HG03196 (cell line): ENCODE results near the gene KIAA1671.
"Not testable (repeated sequence)": the region's sequence is repeated elsewhere in the genome, so short reads cannot be mapped to it uniquely, and the experiment has no call there.

Source experiments
- ATAC-seq: cut with Tn5 transposase; IDR thresholded peaks from one replicate; pipeline ENCODE4 v1.9.1; 2021; ENCODE audit not compliant: unreplicated experiment

Gene KIAA1671

DNA sequence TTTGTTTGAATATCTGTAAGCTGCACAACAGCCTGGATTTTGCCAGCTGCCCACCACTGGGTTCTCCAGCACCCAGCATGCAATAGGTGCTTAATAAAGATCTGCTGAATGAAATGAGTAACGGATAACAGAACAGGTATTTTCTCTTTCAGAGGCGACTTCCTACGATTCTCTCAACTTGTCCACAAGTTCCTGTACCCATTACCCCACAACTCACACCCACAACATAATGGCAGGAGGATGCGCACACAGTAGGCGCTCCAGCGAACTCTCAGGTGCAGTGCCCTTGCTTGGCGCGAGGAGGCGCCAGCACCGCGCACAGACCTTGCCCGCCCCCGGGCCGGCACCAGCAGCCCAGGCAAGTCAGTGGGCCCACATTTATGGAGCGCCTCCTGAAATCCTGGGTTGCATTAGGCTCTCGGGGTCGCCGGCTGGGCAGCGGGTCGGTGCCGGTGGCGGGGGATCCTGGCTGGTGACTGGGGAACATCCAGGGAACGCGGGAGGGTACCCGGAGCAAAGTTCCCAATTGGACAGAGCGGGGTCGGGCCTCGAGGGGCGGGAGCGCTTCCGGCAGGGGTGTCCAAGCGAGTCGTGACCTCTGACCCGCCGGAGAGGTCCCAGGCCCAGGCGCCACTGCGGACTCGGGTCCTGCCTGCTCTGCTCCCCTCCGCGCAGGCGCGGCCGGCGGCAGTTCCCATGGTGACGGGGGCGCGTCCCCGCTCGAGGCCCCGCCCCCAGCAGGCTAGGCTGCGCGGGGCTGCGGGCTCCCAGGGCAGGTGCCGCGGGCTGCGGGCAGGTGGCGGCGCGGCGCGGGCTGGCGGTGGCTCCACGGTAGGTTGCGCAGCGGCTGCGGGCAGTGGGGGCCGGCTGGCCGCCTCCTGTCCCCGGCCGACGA lies at the start of gene KIAA1671:
TSS of gene KIAA1671 (plus strand) at position 775 of the 895 bp plus-strand sequence. CDS start 75,284 bp downstream, outside the sequence.
- no peak for ATAC-seq

DNA sequence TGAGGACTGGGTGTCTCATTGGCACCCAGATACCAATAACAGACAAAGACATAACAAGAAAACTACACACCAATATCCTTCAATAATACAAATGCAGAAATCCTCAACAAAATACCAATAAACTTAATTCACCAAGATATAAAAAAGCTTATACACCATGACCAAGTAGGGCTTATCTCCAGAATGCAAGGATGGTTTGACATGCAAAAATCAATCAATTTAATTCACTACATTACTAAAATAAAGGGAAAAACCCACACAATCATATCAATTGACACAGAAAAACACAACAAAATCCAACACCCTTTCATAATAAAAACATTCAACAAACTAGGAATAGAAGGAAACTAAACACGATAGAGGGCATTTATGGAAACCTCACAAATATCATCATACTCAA lies 46.6 kb upstream of the KIAA1671 start:
- no peak for ATAC-seq

DNA sequence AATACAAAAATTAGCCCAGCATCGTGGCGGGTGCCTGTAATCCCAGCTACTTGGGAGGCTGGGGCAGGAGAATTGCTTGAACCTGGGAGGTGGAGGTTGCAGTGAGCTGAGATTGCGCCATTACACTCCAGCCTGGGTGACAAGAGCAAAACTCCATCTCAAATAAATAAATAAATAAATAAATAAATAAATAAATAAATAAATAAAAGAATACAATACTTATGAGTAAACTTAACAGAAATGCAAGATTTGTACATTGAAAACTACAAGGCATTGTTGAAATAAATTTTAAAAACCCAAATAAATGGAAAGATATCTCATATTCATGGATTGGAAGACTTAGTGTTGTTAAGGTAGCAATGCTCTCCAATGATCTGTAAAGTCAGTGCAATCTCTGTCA lies 45.4 kb upstream of the KIAA1671 start:
- not testable (repeated sequence) for ATAC-seq

DNA sequence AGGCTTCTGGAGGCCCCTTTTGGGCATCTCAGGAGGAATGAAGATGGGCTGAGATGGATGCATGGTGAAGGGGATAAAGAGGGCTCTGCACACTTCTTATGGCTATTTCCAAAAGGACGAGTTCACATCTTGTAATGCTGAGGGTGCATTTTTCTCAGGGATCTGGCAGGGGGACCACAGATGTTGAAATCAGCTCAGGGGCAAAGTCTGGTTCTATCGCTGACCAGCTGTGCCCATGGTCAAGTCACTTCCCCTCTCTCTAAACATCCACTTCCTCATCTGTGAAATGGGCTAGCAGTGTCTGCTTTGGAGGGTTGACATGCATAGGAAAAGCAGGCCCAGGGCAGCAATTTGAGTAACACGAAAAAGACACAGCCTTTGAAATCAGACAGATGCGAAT lies 32.5 kb upstream of the KIAA1671 start:
- no peak for ATAC-seq

DNA sequence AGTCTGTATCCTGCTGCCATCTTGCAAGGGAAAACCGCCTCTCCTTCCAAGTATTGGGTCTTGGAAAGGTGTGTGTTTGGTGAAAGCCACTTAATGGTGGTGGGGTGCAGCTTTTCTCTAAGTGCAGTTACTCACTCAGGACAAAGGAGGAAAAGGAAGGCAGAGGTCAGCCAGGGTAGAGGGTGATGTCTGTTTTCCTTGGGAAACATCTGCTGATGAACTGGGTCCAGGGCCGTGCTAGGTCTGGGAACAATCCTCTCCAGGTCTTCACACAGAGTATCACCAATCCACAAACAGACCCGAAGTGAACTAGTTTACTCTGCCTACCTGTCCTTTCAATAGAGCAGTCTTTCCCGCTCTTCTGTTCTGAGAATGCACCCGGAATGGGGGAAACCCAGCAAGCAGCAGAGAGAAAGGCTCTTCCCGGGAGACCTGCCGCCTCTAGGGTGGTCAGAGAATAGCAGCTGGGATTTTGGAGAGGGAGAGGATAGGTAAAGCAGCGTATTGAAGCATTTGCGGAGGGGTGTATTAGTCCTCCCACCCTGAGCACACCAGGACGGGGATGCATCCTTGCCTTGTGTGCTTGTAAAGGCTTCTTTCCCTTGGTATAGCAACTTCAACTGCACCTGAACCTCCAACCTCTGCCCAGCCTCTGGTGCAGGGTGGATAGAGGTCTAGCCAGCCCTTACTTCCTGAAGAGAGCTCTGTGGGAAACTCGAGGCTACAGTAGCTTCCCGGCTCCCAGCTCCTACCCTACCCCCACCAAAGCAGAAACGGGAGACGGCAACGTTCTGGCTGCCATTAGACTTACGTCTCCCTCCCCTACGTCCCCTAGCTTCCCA lies 26.7 kb upstream of the KIAA1671 start:
- no peak for ATAC-seq

DNA sequence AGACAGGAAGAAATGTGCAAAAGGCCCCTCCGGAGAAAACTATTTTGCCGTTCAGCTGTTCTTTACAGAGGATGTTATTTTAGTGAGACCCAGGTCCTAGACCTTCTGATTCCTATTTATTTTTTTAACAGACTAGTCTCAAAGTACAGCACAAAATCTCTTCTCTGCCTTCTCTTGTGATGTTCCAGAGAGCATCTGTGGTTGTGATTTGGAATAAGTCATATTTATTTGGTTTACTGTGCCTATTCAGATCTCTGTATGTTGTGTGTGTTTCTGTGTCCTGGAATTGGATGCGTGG lies 26.1 kb upstream of the KIAA1671 start:
- ATAC-seq: no peak

DNA sequence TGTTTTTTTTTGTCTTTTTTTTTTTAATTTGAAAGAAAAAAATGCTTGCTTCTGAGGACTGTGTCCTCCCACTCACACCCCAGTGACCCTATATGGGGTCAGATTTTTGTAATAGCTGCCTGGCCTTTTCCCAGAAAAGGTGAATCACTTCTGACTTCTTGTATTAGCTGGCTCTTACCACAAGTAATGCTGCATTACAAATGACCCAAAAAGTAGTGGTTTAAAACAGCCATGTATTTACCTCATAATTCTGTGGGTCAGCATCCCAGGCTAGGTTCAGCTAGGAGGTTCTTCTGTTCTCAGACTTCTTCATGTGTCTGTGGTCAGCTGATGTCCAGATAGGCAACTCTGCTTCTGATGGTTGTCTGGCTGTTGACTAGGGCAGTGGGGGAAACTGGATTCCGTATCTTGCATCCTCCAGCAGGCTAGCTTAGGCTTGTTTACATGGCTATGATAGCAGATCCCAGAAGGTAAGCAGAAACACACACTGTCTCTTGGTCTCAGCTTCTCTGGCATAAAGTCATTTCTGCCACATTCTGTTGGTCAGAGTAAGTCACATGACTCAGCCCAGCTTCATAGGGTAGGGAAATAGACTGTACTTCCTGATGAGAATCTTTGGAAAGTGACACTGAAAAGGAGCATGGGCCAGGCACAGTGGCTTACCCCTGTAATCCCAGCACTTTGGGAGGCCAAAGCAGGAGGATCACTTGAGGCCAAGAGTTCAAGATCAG lies 25.5 kb upstream of the KIAA1671 start:
- no peak for ATAC-seq

DNA sequence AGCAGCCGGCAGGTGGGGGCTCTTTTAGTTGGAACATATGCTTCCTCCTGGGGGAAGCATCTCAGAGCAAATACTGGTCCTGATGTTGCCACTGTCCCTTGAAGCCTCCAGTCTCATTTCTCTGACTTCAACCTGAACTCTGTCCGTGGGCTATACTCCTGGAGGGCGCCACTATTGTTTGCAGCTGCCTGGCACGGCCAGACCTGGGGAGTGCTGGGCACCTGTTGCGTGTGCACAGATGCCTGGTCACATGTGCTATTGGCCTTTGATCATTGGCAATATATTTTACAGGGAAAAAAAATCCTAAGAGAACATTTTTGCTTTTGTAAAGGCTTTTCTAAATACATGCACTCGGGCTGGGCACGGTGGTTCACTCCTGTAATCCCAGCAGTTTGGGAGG lies 24.2 kb upstream of the KIAA1671 start:
- no peak for ATAC-seq

DNA sequence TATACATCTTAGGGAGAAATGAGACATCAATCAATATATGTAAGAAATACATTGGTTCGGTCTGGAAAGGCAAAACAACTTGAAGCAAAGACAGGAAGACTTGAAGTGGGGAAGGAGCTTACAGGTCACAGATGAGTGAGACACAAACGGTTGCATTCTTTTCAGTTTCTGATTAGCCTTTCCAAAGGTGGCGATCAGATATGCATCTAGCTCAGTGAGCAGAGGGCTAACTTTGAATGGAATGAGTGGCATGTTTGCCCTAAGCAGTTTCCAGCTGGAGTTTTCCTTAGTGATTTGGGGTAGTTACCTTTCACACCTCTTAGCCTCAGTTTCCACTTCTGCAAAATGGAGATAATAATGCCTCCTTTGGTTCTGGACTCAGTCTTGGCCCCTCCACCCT lies 21.8 kb upstream of the KIAA1671 start:
- no peak for ATAC-seq

DNA sequence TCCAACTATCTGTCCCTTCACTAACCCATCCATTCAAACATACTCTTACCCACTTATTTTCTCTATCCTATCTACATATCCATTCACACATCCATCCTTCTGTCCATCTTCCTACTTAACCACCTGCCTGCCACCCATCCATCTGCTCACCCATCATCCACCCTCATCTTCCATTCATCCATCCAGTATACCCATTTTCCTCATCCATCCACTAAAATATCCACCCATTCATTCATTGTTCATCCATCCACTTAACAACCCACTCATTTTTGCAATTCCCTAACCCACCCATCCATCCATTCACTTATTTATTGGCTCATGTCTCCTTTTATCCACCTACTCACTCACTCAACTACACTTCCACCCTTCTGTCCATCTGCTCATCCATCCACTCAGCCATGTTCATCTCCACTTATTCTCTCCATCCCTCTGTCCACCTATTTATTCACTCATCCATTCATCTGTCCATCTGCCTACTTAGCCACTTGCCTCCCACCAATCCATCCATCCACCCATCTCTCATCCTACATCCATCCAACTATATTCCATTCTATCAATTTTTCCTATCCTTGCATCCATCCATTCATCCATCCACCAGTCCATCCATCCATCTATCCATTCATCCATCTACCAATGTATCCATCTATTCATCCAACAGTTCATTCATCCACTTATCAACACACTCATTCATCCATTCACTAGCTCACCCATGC lies 16.6 kb upstream of the KIAA1671 start:
- no peak for ATAC-seq

DNA sequence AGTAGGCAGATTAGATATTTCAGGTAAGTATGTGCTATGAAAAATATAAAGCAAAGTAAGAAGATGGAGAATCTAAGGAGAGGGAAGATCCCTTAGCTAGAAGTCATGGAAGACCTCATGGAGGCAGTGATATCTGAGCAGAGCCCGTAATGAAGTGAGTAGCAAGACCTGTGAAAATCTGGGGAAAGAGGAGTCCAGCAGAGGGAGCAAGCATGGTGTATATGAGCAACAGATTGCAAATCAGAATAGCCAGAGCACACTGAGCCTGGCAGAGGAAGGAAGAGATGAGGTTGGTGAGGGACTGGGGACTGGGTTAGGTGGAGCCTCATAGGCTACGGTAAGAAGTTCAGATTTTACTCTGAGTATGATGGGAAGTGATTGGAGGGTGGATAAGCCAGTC lies 15.4 kb upstream of the KIAA1671 start:
- no peak for ATAC-seq

DNA sequence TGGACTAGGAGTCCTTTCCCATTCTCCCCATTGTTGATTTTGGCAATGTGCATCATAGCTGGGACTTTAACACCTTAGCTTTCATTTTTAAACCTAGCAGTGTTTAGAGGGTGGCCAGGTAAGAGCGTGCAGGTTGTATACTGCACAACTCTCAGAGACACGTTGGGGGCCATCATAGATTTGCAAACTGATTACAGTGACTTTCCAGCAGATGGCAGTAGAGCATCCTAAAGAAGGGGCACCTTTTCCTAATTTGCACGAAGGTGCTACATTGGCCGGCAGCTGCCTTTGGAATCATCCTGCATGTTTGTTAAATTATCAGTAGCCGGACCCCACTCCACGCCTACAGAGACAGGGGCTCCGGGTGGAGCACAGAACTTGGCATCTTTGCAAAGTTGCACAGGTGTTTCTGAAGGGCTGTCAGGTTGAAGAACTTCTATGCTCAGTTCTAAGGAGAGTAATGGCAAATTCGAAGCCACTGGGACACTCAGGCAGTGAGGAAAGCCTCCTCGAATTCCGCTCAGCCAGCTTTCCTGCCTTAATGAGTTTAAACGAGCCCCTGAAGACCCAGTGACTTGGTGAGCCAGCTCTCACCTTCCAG lies 13.7 kb upstream of the KIAA1671 start:
- no peak for ATAC-seq

DNA sequence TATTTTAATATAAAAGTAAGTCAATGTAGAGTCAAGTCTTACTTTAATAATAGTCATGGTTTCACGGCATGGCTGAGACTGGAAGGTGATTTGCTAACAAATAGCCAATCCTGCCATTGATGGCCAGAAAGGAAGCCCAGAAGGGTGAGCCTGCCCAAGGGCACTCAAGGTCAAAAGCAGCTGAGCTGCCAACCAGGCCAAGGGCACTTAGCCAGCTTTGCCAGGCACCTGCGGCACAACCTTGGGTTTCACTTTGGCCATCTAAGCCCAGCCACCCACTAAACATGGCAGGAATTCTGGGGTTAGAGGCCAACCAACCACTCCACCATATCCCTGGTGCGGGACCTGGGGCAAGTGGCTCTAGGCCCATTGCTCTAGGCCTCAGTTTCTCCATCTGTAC lies 10.2 kb upstream of the KIAA1671 start:
- no peak for ATAC-seq

DNA sequence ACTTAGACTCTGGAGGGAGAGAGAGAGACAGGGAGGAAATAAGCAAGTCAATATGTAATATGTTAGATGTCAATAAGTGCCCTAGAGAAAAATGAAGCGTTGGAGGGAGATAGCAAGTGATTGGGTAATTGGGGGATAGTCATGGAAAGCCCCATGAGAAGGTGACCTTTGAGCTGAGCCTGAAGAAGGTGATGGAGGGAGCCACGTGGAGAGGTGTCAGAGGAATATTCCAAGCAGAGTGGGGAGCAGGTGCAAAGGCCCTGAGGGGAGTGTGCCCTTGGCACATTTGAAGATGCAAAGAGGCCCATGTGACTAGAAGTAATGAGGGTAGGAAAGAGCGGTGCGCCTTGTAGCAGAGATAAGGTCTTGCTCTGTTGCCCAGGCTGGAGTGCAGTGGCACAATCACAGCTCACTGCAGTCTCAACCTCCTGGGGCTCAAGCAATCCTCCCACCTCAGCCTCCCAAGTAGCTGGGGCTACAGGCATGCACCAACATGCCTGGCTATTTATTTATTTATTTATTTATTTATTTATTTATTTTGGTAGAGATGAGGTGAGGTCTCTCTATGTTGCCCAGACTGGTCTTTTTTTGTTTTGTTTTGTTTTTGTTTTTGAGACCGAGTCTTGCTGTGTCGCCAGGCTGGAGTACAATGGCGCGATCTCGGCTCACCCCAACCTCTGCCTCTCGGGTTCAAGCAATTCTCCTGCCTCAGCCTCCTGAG lies 8.1 kb upstream of the KIAA1671 start:
- ATAC-seq: no peak

DNA sequence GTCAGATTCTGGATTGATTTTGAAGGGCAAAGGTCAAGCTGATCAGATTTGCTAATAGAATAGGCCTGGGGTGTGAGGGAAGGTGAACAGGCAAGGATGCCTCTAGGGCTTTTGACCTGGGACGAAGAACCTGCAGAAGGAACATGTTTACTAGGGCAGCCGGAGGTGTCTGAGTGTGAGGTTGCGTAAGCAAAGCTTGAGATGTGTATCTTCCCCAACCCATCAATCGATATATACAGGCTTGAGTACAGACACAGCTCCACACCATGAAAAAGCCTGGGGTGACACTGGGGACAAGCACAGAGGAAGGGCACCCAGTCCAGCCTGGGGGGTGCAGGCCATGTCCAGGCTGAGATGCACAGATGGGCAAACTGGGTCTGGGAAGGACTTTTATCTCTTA lies 7.1 kb upstream of the KIAA1671 start:
- no peak for ATAC-seq

DNA sequence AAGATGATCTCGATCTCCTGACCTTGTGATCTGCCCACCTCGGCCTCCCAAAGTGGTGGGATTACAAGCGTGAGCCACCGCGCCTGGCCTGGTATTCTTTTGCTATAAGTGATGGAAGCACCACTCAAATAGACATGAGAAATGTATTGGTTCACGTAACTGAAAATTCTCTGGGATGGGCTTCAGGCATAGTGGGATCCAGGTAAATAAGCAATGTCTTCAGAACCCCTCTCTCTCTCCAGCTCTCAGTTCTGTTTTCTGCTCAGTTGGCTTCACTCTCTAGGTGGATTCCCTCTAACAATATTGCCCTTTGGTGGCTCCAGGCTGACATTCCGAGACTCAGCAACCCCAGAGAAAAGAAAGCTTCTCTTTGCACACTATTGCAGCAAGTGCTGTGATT lies 5.1 kb upstream of the KIAA1671 start:
- ATAC-seq: no peak

DNA sequence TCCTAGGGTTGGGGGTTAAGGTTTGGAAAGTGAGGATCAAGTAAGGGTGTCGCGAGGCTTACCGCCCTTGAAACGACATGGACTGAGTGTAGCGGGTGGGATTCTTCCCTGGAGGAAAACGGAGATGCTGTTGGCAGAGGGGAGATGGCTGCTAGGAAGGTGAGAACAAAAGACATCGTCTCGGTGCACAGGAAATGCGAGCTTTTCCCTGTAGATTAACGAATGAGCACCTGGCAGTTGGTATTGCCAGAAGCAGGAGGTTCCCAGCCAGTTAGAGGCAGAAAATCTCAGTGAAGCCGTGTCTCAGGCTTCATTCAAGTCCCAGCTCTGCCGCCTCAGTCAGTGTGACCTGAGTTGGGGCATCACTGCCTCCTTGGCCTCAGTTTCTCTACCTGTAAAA lies 4.6 kb upstream of the KIAA1671 start:
- ATAC-seq: no peak

DNA sequence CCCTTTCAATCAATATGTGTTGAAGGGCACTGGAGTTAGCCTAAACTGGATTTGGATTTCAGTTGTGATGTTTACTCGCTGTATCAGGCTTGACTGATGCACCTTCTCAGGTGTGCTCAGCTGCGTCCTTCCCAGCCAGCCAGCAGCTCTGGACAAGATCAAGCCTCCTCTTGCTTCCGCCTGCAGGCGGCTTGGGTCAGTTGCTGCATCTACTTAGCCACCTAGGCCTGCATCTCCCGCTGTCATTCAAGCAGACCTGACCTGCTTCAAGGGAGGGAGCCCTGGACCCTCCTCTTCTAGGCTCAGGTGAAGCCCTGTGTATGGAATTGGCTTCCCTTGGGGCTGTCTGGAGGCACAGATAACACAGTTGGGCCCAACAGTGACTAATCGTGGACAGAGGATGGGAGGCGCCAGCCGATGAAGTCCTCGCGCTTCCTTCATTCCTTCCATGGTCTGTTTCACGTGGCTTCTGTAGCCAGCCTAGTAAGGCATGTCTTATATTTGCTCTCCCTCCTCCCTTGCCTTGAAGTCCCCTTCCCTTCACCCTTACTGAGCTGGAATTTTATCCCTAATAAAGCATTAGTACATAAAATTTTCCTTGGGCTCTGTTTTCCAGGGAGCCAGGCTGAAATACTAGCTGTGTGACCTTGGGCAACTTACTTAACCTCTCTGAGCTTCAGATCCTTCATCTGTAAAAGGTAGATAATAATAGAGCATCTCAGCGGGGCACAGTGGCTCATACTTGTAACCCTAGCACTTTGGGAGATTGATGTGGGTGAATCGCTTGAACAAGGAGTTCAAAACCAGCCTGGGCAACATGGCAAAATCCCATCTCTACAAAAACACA lies 3.9 kb upstream of the KIAA1671 start:
- ATAC-seq: no peak

DNA sequence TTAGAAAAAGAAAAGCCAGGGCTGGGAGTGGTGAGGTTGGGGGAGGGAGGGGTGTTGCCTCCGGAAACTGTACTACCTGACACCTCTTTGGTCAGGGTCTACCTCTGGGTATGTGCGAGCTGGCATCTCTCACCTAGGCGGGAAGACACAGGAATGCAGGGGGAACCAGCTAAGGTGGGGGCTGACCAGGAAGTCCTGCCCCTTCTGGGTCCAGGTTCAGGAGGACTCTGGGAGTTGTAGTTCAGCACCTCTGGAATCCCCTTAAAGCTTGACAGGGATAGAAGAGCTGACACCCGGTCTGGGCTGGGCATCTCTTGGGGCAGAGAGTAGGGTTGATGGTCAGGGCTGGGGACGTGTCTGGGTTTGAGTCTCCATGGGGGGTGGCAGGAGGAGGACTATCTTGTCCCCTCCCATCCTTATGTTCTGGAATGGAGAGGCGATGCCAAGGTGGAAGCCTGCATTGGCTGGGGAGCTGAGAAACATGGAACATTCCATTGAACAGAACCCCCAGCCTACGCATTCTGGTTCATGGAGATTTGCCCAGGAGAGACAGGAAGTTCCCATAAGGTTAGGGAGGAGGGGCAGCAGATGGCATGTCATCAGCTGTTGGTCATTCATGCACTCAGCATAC lies 2.1 kb upstream of the KIAA1671 start:
- no peak for ATAC-seq
